ENCODE measurements around the gene SLC15A1. TPM values are rescaled to one million over a fixed set of nuclear protein-coding genes. Genes with fewer than 3 reads are reported as not detected.

SLC15A1 gene
- total RNA-seq, 4 donors from 2014 or later = 0.57 TPM; not detected in 3

- TF ChIP-seq EP300 (IDR thresholded peaks at IDR 0.05) (no peak), POLR2A (IDR thresholded peaks at IDR 0.05) (no peak), CTCF (IDR thresholded peaks at IDR 0.05) (no peak), POLR2AphosphoS5 (IDR thresholded peaks at IDR 0.05) (no peak)
- H3K27me3 ChIP-seq = no peaks in the 10 kb centered on the region
- no peak for ATAC-seq
- no peaks in the 10 kb centered on the region for H3K4me1 ChIP-seq
- H3K27ac ChIP-seq = no peak overlapping the region
- H3K9me3 ChIP-seq = no peaks in the 10 kb centered on the region
- 86 to 87% methylated on average over 5 to 7 of the region's 7 CpGs for WGBS, 2 donors (ENCODE audit: low coverage in 1 of 2)
- H3K36me3 ChIP-seq = no peaks in the 10 kb centered on the region
- H3K4me3 ChIP-seq = no peak overlapping the region
These were observed 32.8 kb downstream of the SLC15A1 start for GRCh38 chr13:98719527-98720250.

GRCh38 chr13:98717891-98718290, 34.6 kb downstream of the SLC15A1 start:
- no peak for ATAC-seq
- 92 to 100% methylated on average over 4 to 6 of the region's 6 CpGs for WGBS, 2 donors (ENCODE audit: low coverage in 1 of 2)

GRCh38 chr13:98717256-98717655, 35.2 kb downstream of the SLC15A1 start:
- ATAC-seq = no peak
- WGBS, 2 donors (ENCODE audit: low coverage in 1 of 2) = 45 to 46% methylated on average over 4 to 5 of the region's 5 CpGs
- no peaks in the 10 kb centered on the region for H3K27me3 ChIP-seq
- no peaks in the 10 kb centered on the region for H3K9me3 ChIP-seq
- no peaks in the 10 kb centered on the region for H3K36me3 ChIP-seq
- no peak overlapping the region for H3K27ac ChIP-seq
- no peak for TF ChIP-seq POLR2A (IDR thresholded peaks at IDR 0.05)
- TF ChIP-seq EP300 (IDR thresholded peaks at IDR 0.05) = no peak
- no peak for TF ChIP-seq POLR2AphosphoS5 (IDR thresholded peaks at IDR 0.05)
- TF ChIP-seq CTCF (IDR thresholded peaks at IDR 0.05) = no peak
- no peaks in the 10 kb centered on the region for H3K4me1 ChIP-seq
- H3K4me3 ChIP-seq = no peak overlapping the region

More at GRCh38 chr13:98717891-98718290, 34.6 kb downstream of the SLC15A1 start:
- no peaks in the 10 kb centered on the region for H3K9me3 ChIP-seq
- H3K27me3 ChIP-seq = no peaks in the 10 kb centered on the region
- H3K4me1 ChIP-seq = no peaks in the 10 kb centered on the region
- no peak overlapping the region for H3K4me3 ChIP-seq
- TF ChIP-seq CTCF (IDR thresholded peaks at IDR 0.05) = no peak
- no peak for TF ChIP-seq POLR2A (IDR thresholded peaks at IDR 0.05)
- no peak for TF ChIP-seq EP300 (IDR thresholded peaks at IDR 0.05)
- TF ChIP-seq POLR2AphosphoS5 (IDR thresholded peaks at IDR 0.05) = no peak
- H3K27ac ChIP-seq = no peak overlapping the region
- no peaks in the 10 kb centered on the region for H3K36me3 ChIP-seq

GRCh38 chr13:98710521-98710920, 42.0 kb downstream of the SLC15A1 start:
- TF ChIP-seq POLR2A (IDR thresholded peaks at IDR 0.05) (no peak), POLR2AphosphoS5 (IDR thresholded peaks at IDR 0.05) (no peak), CTCF (IDR thresholded peaks at IDR 0.05) (no peak)
- ATAC-seq = no peak
- H3K9me3 ChIP-seq = no peaks in the 10 kb centered on the region
- no peaks in the 10 kb centered on the region for H3K4me1 ChIP-seq
- WGBS, 2 donors (ENCODE audit: low coverage in 1 of 2) = 80% methylated on average over 7 of the region's 7 CpGs; no CpG with 5 or more reads in 1 of the 2 donors
- no peaks in the 10 kb centered on the region for H3K27me3 ChIP-seq
- H3K27ac ChIP-seq = no peak overlapping the region
- H3K4me3 ChIP-seq = no peak overlapping the region
- H3K36me3 ChIP-seq = no peaks in the 10 kb centered on the region

Measured in gastroesophageal sphincter (tissue), 4 donors.